H9 (cell line): ENCODE results near the gene TRPT1. TPM values are rescaled to one million over a fixed set of nuclear protein-coding genes. Genes with fewer than 3 reads are reported as not detected.

ENCODE experiments used
- DNase-seq: peaks from one replicate; pipeline ENCODE4 v3.0.0-alpha.2; 2017
- H2AFZ ChIP-seq: one replicate; pipeline ENCODE4 v1.6.1; 2013; ENCODE audit warnings: mild to moderate bottlenecking, low read length, control low read depth, moderate library complexity
- H2AK5ac ChIP-seq: 2 replicates; pipeline ENCODE4 v1.6.1; 2013; ENCODE audit warnings: low read length, control low read depth, mixed read lengths; ENCODE audit not compliant: insufficient read length
- H2BK120ac ChIP-seq: one replicate; pipeline ENCODE4 v1.6.1; 2013; ENCODE audit warnings: low read depth, mild to moderate bottlenecking, low read length, control low read depth, inconsistent platforms; ENCODE audit not compliant: poor library complexity, severe bottlenecking
- H2BK12ac ChIP-seq: 2 replicates; pipeline ENCODE4 v1.6.1; 2013; ENCODE audit warnings: low read length, control low read depth, mixed read lengths, low read depth; ENCODE audit not compliant: insufficient read length
- H2BK15ac ChIP-seq: 2 replicates; pipeline ENCODE4 v1.6.1; 2013; ENCODE audit warnings: low read depth, low read length, control low read depth
- H2BK20ac ChIP-seq: one replicate; pipeline ENCODE4 v1.6.1; 2013; ENCODE audit warnings: low read depth, mild to moderate bottlenecking, low read length, control low read depth, inconsistent platforms; ENCODE audit not compliant: poor library complexity, severe bottlenecking
- H2BK5ac ChIP-seq: 2 replicates; pipeline ENCODE4 v1.6.1; 2013; ENCODE audit warnings: low read length, control low read depth, mixed read lengths; ENCODE audit not compliant: insufficient read length
- H3K14ac ChIP-seq: 2 replicates; pipeline ENCODE4 v1.6.1; 2013; ENCODE audit warnings: low read length, control low read depth; ENCODE audit not compliant: insufficient read depth
- H3K18ac ChIP-seq: 2 replicates; pipeline ENCODE4 v1.6.1; 2013; ENCODE audit warnings: low read depth, mild to moderate bottlenecking, mixed read lengths, low read length, control low read depth; ENCODE audit not compliant: insufficient read length
- H3K23ac ChIP-seq: 2 replicates; pipeline ENCODE4 v1.6.1; 2013; ENCODE audit warnings: low read length, control low read depth, mixed read lengths, low read depth; ENCODE audit not compliant: insufficient read length
- H3K23me2 ChIP-seq: 2 replicates; pipeline ENCODE4 v1.6.1; 2013; ENCODE audit warnings: low read depth, mild to moderate bottlenecking, mixed read lengths, low read length, control low read depth; ENCODE audit not compliant: insufficient read length, poor library complexity, severe bottlenecking
- H3K27ac ChIP-seq: 2 replicates; pipeline ENCODE4 v1.5.1; 2013; ENCODE audit warnings: low read length, control low read depth, mixed read lengths, low read depth; ENCODE audit not compliant: insufficient read length
- H3K27me3 ChIP-seq: 2 replicates; pipeline ENCODE4 v1.6.1; 2013; ENCODE audit warnings: low read length, control low read depth, inconsistent platforms; ENCODE audit not compliant: insufficient read depth
- H3K4ac ChIP-seq: 2 replicates; pipeline ENCODE4 v1.6.1; 2013; ENCODE audit warnings: low read depth, mild to moderate bottlenecking, control low read depth, inconsistent platforms, low read length, moderate library complexity
- H3K4me1 ChIP-seq: 2 replicates; pipeline ENCODE4 v1.6.1; 2013; ENCODE audit warnings: low read length, control low read depth, inconsistent platforms; ENCODE audit not compliant: insufficient read depth
- H3K4me2 ChIP-seq: 2 replicates; pipeline ENCODE4 v1.6.1; 2013; ENCODE audit warnings: low read length, control low read depth, mixed read lengths; ENCODE audit not compliant: insufficient read length, insufficient read depth
- H3K56ac ChIP-seq: 2 replicates; pipeline ENCODE4 v1.6.1; 2013; ENCODE audit warnings: low read depth, mild to moderate bottlenecking, mixed read lengths, low read length, control low read depth; ENCODE audit not compliant: insufficient read length
- H3K79me1 ChIP-seq: 2 replicates; pipeline ENCODE4 v1.6.1; 2013; ENCODE audit warnings: low read depth, mild to moderate bottlenecking, moderate library complexity, low read length, control low read depth, inconsistent platforms; ENCODE audit not compliant: insufficient read depth, poor library complexity, severe bottlenecking
- H3K79me2 ChIP-seq: 2 replicates; pipeline ENCODE4 v1.6.1; 2013; ENCODE audit warnings: low read length, control low read depth, inconsistent platforms; ENCODE audit not compliant: insufficient read depth
- H3K9ac ChIP-seq: 2 replicates; pipeline ENCODE4 v1.6.1; 2013; ENCODE audit warnings: low read length, control low read depth, mixed read lengths; ENCODE audit not compliant: insufficient read length; ENCODE audit errors: extremely low read depth
- H3K9me3 ChIP-seq: one replicate; pipeline ENCODE4 v1.6.1; 2013; ENCODE audit warnings: low read depth, low read length, inconsistent platforms; ENCODE audit not compliant: control insufficient read depth
- H3T11ph ChIP-seq: one replicate; pipeline ENCODE4 v1.6.1; 2013; ENCODE audit warnings: mild to moderate bottlenecking, low read length, control low read depth, inconsistent platforms
- H4K20me1 ChIP-seq: one replicate; pipeline ENCODE4 v1.6.1; 2013; ENCODE audit not compliant: control insufficient read depth, insufficient read length, insufficient read depth
- H4K5ac ChIP-seq: 2 replicates; pipeline ENCODE4 v1.6.1; 2013; ENCODE audit warnings: low read depth, mild to moderate bottlenecking, mixed read lengths, low read length, control low read depth; ENCODE audit not compliant: insufficient read length
- H4K8ac ChIP-seq: replicated peaks from 2 replicates; pipeline ENCODE4 v1.6.1; 2013; ENCODE audit warnings: low read length, control low read depth, mixed read lengths, low read depth; ENCODE audit not compliant: insufficient read length
- H4K91ac ChIP-seq: 2 replicates; pipeline ENCODE4 v1.6.1; 2013; ENCODE audit warnings: low read depth, mild to moderate bottlenecking, moderate library complexity, mixed read lengths, low read length, control low read depth; ENCODE audit not compliant: insufficient read length
- H3K27ac Mint-ChIP-seq, 3 experiments: 2 replicates in 2 of 3; 3 replicates in 1 of 3; pipeline ENCODE4 v1.8.0; 2020 to 2021; ENCODE audit warnings: mixed read lengths in 3 of 3, mild to moderate bottlenecking in 1 of 3, moderate library complexity in 1 of 3
- H3K27me3 Mint-ChIP-seq: 2 replicates; pipeline ENCODE4 v1.8.0; 2021; ENCODE audit warnings: low read depth, mild to moderate bottlenecking, moderate library complexity, mixed read lengths
- H3K36me3 Mint-ChIP-seq, 3 experiments: 2 replicates in 2 of 3; 3 replicates in 1 of 3; pipeline ENCODE4 v1.8.0; 2020 to 2021; ENCODE audit warnings: low read depth in 3 of 3, mixed read lengths in 3 of 3; ENCODE audit not compliant: insufficient read depth in 1 of 3
- H3K4me1 Mint-ChIP-seq, 2 experiments: 2 replicates each; pipeline ENCODE4 v1.8.0; 2020; ENCODE audit warnings: mixed read lengths in 2 of 2
- H3K4me3 Mint-ChIP-seq, 2 experiments: 2 replicates in 1 of 2; 3 replicates in 1 of 2; pipeline ENCODE4 v1.8.0; 2020 to 2021; ENCODE audit warnings: mild to moderate bottlenecking in 2 of 2, mixed read lengths in 2 of 2, moderate library complexity in 1 of 2
- H3K9me3 Mint-ChIP-seq, 2 experiments: 2 replicates in 1 of 2; 3 replicates in 1 of 2; pipeline ENCODE4 v1.8.0; 2020; ENCODE audit warnings: mild to moderate bottlenecking in 2 of 2, mixed read lengths in 2 of 2, moderate library complexity in 1 of 2
- WGBS: extraction: QIAGEN DNeasy Blood & Tissue Kit; methylation state at CpG from one replicate; pipeline ENCODE4 v1.1.7; 2013; ENCODE audit warnings: missing lambda C conversion rate, low lambda C conversion rate, mixed read lengths; ENCODE audit not compliant: insufficient read length; ENCODE audit errors: extremely low coverage; 5-methylcytosine and 5-hydroxymethylcytosine counted together
- total RNA-seq: library from RNA; stranded (reverse); gene quantifications from 2 replicates; pipeline ENCODE4 v1.2.1, GENCODE V29; 2021
- TF ChIP-seq, protein P1 (sequence below): fragments of 200-600 bp; sonication (generic); conservative IDR thresholded peaks from 3 replicates; pipeline ENCODE4 v1.8.0; 2021; ENCODE audit warnings: antibody characterized with exemption, mild to moderate bottlenecking

Gene TRPT1
- total RNA-seq, 1 experiment from 2014 or later: 33.6 TPM

DNA sequence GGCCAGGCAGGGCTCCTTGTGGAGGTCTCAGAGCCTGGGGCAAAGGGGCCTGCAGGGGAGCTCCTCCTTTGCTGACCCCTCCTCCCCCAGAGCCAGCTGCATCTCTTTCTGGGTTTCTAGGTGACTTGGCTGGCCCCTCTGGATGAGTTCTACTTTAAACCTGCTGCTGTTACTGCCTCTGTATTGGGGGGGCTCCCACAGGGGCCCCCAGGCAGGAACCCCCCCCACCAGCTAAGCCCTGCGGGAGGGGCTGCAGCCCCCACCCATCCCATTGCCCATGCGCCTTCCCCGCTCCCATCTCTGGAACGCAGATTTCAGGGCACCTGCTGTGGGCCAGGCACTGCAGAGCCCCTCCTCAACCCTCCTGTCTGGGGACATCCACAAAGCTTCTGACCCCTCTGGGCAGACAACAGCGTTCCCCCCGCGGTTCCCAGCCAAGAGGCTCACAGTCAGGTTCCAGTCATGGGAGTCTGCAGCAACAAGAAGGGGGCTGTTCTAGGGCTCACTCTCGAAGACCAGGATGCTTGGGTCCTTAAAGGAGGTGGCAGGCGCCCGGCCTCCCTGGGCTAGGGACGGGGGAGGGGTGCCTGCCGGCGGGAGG is 24.5 kb upstream of the TRPT1 start:
- Histone ChIP-seq H3K9ac (no peak overlapping the region), H3K79me1 (peaks cover 3% of the 10 kb centered on the region), H2AFZ (no peak overlapping the region), H3K14ac (no peak overlapping the region; the same call in 1 of the 2 replicates), H4K20me1 (no peaks in the 10 kb centered on the region), H3K4ac (no peak overlapping the region), H2BK15ac (no peak overlapping the region), H3K56ac (no peak overlapping the region), H2BK12ac (no peak overlapping the region), H3K27me3 (no peaks in the 10 kb centered on the region), H2BK5ac (no peak overlapping the region), H3K4me2 (peak overlapping the region; percentile 67), H3K79me2 (peaks cover 7% of the 10 kb centered on the region; the same call in 1 of the 2 replicates), H4K8ac (no peak overlapping the region), H3K18ac (no peak overlapping the region), H3T11ph (no peak overlapping the region), H4K91ac (no peak overlapping the region), H3K23ac (no peak overlapping the region), H2BK120ac (no peak overlapping the region), H4K5ac (no peak overlapping the region), H3K4me1 (peaks cover 9% of the 10 kb centered on the region; the same call in 1 of the 2 replicates), H3K9me3 (no peaks in the 10 kb centered on the region), H3K23me2 (peaks cover 26% of the 10 kb centered on the region), H2AK5ac (no peak overlapping the region), H3K27ac (no peak overlapping the region), H2BK20ac (no peak overlapping the region)
- H3K27ac Mint-ChIP-seq: peak overlapping the region; percentile 88 to 97 (median 97); a peak in 6 of 7 replicates
- H3K4me3 Mint-ChIP-seq: peak overlapping the region; percentile 76 to 93
- TF ChIP-seq, protein P1, sequence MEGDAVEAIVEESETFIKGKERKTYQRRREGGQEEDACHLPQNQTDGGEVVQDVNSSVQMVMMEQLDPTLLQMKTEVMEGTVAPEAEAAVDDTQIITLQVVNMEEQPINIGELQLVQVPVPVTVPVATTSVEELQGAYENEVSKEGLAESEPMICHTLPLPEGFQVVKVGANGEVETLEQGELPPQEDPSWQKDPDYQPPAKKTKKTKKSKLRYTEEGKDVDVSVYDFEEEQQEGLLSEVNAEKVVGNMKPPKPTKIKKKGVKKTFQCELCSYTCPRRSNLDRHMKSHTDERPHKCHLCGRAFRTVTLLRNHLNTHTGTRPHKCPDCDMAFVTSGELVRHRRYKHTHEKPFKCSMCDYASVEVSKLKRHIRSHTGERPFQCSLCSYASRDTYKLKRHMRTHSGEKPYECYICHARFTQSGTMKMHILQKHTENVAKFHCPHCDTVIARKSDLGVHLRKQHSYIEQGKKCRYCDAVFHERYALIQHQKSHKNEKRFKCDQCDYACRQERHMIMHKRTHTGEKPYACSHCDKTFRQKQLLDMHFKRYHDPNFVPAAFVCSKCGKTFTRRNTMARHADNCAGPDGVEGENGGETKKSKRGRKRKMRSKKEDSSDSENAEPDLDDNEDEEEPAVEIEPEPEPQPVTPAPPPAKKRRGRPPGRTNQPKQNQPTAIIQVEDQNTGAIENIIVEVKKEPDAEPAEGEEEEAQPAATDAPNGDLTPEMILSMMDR: no peak
- peaks cover 8 to 21% (median 15%) of the 10 kb centered on the region in 3 experiments; a peak in 6 of 7 replicates for H3K36me3 Mint-ChIP-seq
- DNase-seq: no peak
- peaks cover 34 to 44% of the 10 kb centered on the region in 2 experiments for H3K4me1 Mint-ChIP-seq
- WGBS: no CpG with 5 or more reads among the region's 13 CpGs
- no peaks in the 10 kb centered on the region for H3K27me3 Mint-ChIP-seq
- no peaks in the 10 kb centered on the region; a peak in 1 of 5 replicates for H3K9me3 Mint-ChIP-seq
